GM18858 (cell line): ENCODE measurements around the gene C18orf63.

Experiments
- ATAC-seq: cut with Tn5 transposase; IDR thresholded peaks from one replicate; pipeline ENCODE4 v1.9.1; 2021; ENCODE audit not compliant: unreplicated experiment

C18orf63 gene

DNA sequence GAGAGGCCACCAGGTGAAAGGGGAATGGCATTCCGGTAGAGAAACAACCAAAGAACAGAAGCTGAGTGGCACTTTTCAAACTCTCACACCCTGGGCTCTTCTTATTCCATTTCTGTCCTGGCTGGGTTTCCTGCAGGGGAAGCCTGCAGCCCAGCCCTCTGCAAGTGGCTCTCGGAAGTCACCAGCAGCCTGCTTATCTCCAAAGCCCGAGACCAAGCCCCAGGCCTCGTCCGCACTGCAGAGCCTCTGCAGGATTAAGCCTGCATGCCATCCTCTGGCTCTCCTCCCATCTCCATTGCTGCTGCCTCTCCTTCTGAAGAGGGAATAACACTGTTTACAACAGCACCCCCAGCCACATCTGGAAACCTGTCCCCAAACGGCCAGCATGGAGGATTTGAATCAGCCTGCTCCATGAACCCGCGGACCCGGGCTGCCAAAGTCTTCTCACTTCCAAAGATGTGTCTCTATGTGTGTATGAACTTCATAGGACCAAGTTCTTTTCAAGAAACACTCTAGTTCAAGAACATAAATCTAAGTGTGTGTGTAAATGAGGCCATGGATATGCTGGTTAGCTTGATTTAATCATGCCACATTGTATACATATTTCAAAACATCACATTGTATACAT, 87.3 kb downstream of the C18orf63 start:
- ATAC-seq: no peak

DNA sequence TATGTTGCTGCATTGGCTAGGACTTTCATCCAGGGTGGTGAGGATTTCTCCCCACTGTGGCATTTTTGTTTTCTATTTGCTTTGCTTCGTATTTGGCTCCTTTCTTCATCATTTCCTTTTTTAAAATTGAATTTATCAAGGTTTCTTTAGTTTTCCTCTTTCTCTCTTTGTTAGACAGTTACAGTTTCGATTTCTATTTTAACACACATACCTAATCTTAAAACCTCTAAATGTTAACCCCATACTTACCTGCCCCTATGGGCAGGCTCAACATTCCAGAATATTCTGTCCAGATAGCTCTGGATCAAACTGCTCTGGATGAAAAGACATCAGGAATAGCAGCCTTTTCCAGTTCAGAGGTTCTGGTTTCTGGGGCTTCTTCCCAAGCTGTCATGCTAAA, 92.2 kb downstream of the C18orf63 start:
- no peak for ATAC-seq
